HL-60/S4 treated with phorbol 12-myristate 13-acetate at 8.2 ng/mL for 4 days and 3 days (cell line): Measurements from ENCODE around the gene NEK6.

Experiments used
- in situ Hi-C: fragments of 300-500 bp; cut with MboI; formaldehyde crosslinking; loops from 2 replicates; pipeline ENCODE4 v1.15.0; 2022; ENCODE audit warnings: low sequenced_read_pairs

The NEK6 gene

DNA sequence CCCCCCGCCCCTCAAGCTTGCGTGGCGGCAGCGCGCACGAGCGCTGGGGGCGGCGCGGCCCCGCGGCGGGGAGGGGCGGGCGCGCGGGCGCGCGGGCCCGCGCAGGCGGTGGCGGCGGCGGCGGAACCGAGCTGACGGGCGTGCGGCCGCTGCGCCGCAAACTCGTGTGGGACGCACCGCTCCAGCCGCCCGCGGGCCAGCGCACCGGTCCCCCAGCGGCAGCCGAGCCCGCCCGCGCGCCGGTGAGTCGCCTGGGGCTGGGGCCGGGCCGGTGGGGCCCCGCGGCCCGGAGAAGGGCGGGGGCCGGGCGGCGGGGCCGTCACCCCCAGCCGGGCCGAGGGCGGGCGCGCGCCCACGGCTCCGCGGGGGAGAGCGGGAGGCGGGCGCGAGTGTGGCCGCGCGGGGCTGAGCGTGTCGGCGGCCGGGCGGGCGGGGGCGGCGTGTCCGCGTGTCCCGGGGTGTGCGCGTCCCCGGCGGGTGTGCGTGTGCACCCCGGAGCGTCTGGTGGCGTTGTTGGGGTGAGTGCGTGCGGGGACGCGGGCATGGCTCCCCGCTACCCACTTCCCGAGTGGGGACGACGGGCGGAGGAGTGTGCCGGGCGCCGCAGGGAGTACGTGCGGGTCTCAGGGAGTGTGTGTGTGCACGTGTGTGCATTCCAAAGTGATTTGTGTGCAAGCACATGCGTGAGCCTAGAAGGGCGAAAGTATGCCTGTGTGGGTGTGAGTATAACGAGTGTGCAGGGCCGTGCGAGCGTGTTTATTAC is at the start of gene NEK6:
TSS of gene NEK6 (plus strand) at position 106 of the 763 bp plus-strand sequence. CDS start 44,016 bp downstream, outside the sequence.
- in situ Hi-C loops, result no loop called here

DNA sequence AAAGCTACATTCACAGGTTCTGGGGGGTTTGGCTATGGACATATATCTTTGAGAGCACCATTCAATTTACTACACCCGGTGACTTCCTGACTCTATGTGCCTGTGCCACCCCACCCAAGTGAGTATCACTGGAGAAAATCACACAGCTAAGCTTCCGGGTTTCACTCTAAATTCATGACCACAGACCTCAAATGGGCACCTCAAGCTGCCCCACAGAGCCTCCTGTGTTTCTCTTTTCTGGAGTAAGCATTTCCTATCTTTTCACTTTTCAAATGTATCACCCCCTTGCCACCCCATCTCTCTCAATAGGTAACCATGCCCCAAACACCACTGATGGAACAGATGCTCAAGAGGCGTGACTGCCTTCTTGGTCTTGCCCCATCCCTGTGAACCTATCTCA is 49.2 kb upstream of the NEK6 start:
- in situ Hi-C loops, result no loop called here

DNA sequence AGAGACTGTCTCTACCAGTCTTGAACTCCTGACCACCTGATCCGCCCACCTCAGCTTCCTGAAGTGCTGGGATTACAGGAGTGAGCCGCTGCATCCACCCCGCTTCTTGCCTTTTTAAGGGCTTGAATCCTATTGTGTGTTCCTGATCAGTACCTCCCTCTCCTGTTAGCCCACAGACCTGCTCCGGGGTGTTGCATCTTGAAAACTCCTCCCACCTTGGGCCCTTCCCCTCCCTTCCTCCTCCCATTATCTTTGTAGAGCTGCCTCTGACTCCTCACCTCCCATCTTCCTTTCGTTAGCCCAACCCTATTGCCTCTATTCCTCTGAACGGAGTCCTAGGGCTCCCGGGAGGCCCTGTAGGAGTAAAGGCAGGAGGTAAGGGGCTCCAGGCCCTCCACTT is 48.5 kb upstream of the NEK6 start:
- in situ Hi-C loops, result no loop called here

DNA sequence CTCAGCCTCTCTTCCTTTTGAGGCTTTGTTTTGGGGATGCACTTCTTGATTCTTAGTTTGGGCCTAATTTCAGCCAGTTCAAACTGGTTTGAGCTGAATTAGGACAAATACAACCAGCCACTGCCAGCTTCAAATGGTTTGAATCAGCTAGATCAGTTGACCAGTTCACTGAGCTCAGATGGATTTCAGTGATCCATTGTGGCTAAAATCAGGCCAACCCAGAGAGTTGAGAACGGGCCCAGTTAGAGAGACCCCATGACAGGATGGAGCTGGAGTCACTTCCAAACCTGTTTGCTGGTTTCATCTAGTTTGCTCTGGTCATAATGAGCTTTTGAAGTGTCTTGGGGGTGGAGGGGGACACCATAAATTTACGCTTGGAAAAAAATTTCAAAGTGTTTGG is 48.0 kb upstream of the NEK6 start:
- in situ Hi-C loops, result no loop called here

DNA sequence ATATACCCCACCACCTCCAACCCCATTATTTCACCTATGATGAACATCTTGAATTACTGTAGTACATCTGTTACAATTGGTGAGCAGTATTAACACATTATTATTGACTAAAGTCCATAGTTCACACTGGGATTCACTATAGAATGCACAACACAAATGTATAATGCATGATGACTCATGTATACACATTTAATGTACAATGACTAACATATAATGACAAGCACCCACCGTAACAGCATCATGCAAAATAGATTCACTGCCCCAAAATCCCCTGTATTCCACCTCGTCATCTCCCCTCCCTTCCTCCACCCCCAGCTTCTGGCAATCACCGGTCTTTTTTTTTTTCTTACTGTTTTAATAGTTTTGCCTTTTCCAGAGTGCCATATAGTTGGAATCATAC is 47.1 kb upstream of the NEK6 start:
- in situ Hi-C loops, result no loop called here

DNA sequence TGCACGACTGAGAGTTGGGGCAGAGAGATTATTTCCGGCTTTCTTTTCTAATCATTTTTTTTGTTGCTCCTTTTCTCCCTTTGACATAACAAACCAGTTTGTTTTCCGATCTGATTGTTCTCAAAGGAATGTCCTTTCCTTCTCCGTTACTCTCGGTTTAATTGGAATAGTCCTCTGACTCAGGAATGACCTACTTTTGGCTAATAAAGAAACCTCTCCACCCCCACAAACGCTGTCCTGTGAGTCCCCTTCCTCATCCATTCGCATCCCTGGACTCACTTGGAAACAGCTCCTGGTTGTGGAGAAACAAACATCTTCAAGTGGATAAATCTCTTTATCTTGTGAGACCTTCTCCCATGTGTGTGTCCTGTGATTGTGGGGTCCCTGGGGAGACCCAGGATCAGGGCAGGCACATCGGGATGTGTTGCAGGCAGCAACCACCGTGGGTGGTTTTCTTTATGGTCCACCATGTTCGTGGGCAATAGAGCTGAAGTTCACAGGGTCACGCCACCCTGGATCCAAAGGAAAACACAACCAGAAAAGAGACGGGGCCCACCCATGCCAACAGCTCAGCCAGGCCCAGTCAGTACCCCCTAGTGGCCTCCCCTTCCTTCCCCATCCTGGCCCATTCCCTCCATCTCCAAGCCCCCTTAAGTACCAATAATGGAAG is 45.2 kb upstream of the NEK6 start:
- in situ Hi-C loops, result no loop called here

DNA sequence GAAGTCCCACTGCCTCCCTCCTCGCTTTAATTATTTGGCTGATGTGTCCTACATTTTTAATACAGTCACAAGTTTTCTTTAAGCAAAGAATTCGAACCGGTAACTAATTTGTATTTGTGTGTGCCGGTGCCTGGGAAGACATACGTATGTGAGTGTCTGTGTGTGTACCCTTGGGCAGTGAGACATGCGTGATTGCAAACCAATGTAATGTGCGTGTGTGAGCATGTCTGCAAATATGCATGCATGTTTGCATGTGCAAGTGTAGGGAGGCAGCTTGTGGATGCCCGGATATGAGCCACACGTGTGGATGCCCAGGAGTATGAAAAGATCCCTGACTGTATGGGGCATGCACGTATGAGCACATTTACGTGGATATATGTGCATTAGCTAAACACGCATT is 44.4 kb upstream of the NEK6 start:
- in situ Hi-C loops, result no loop called here

DNA sequence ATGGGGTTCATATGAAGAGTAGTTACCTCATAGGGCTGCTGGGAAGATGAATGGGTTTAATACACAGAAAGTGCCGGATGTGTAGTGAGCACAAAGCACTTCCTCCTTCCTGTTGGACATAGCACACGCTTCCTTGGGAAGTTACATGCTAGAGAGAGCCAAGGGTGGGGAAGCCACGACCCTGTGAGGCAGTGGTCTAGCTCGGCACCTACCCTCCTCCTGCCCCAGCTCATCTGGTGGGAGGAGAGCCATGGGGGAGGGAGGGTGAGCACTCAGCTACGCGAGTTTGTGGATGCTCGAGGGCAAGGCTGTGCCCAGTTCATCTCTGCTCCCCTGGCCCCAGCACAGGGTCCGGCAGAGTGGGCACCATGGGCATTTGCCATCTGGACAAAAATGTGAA is 43.6 kb upstream of the NEK6 start:
- in situ Hi-C loops, result no loop called here

DNA sequence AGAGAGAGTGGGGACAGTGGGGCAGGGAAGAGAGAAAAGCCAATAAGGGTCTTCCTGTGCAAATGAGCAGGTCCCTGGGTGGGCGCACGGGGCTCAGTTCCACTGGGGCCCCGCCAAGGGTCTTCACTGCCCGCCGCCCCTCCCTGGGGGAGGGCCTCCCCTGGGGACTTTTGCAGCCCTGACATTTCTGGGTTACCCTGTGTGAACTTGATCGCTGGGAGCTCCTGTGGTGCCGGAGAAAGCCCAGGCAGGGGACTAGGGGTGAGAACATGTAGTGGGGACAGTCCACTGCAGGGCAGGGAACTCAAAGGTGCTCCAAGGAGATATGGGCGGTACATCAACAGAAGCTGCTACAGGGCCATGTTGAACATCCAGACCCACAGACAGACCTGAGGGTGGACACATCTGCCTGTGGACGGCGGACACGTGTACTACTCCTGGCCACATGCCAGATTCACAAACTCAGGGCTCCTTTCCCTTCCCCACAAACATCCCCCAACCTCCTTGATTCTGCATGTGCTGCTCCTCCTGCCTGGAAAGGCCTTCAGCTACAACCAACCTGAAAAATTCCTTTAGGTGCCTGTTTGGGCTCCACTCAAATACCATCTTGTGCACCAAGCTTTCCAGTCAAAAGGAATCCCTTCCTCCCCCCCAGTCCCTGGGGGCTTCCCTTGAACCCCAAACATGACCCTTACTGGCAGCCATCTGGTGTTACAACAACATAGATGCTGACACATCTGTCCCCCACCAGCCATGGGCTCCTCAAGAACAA is 43.0 kb upstream of the NEK6 start:
- in situ Hi-C loops, result no loop called here

DNA sequence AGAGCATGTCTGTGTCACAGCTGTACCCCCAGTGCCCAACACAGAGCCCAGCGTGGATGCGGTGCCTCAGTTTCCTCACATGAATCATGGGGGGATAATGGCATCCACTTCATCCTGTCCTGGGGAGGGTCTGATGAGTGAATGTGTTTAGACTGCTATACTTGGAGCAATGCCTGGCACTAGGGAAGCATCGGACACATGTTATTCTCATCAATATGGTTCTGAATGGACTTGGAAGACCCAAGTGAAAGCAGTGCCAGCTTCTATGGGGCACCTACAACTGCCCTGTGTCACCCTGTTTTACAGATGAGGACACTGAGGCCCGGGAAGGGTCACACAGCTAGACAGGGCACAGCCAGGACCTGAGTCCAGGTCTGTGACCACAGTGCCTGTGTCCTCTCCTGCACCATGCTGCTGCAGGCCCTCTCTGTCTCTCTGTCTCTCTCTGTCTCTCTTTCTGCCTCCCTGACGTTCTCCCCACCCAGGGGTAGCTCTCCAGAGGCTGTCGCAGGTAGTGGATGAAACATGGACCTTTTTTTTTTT is 42.3 kb upstream of the NEK6 start:
- in situ Hi-C loops, result no loop called here

DNA sequence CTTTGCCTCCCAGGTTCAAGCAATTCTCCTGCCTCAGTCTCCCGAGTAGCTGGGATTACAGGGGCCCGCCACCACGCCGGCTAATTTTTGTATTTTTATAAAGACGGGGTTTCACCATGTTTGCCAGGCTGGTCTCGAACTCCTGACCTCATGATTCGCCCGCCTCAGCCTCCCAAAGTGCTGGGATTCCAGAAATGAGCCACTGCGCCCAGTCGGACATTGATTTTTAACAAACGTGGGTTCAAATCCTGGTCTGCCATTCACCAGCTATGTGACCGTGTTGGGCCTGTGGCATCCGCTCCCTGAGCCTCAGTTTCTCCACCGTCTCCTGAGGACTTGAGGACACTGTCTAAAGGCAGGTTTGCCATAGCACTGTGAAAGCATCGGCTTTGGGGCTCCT is 41.8 kb upstream of the NEK6 start:
- in situ Hi-C loops, result no loop called here

DNA sequence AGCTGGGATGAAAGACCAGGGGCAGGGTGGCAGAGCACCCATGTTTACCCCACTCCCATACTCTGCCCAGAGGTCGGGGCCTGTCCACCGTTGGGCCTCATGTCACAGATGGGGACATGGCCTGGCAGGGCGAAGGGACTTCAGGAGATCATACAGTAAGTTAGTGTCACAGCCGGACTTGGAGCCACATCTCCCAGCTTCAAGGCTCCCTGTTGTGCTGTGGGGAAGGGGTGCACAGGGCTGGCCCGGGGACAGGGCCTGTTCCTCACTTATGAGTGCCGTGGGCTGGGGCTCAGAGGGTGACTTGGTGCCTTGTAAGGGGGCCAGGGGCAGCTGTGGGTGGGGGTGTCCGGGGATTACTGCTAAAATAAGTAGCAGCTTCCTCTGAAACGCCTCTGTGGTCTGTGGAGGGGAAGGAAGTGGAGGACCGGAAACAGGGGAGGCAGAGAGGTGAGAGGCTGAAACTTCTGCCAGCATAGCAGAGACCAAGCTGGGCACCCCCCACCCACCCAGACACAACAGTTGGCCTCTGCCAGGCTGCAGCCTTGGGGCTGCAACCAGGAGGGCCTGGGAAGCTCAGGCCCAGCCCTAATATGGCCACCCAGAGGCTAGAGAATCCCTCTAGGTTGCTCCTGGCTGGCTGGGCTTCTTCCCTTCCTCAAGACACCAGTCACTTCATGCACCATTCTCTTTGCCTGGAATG is 41.1 kb upstream of the NEK6 start:
- in situ Hi-C loops, result no loop called here

DNA sequence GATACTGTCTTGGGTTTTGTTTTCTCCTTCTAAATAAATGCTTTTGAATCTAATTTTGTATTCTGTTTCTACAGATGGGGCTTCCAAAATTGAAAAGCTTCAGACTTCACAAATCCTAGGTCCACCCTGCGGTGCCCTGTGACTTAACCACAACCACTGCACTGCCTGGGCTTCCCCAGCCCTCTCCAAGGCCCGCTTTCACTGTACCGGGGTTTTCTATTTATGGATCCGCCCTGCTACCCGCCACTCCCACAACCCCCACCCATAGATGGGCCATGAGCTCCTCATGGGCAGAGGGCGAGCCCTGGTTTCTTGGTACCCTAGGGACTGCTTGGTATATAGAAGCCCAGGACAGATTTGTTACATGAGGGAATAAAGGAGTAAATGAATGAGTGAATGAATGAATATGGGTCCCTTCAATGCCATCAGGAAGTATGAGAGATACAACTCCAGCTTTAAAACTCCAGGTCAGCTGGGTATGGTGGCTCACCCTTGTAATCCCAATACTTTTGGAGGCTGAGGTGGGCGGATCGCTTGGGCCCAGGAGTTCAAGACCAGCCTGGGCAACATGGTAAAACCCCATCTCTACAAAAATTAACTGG is 39.8 kb upstream of the NEK6 start:
- in situ Hi-C loops, result no loop called here

DNA sequence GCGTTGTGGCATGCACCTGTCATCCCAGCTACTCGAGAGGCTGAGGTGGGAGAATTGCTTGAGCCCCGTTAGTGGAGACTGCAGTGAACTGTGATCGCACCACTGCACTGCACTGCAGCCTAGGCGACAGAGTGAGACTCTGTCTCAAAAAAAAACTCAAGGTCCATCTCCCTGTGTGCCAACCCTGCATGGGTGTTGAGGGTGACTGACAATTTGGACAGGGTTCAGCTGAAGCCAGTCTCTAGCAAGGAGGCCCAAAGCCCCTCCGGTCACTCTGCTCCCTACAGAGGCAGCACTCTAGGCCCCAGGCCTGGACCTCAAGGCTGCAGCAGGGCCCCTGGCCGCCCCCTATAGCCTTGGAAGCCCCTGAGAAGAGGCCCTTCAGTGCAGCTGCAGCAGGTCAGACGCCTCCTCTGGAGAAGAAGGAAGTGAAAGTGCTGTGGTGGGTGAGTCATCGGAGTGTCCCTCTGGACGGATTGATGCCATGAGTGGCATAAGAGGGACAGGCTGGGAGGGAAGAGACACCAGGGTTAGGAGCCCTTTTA is 39.2 kb upstream of the NEK6 start:
- in situ Hi-C loops, result no loop called here

DNA sequence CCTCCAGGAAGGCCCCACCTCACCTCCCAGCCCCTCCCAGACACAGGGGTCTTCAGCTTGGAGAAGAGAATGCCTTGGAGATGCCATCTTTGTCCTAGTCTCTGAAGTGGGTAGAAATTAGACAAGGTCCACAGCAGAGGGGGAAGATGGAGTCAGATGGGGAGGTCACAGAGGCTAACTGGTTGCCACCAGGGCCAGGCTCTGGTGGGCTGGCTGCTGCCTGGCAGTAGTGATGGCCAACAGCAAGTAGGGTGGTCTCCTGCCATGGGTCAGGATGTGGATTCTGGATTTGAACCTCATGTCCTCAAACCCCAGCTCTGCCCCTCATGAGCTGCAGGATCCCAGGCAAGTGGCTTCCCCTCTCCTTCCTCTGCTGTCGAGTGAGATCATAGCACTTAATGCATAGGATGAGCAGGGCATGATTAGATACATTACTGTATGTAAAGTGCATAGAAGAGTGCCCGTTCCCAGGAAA is 38.7 kb upstream of the NEK6 start:
- in situ Hi-C loops, result no loop called here

DNA sequence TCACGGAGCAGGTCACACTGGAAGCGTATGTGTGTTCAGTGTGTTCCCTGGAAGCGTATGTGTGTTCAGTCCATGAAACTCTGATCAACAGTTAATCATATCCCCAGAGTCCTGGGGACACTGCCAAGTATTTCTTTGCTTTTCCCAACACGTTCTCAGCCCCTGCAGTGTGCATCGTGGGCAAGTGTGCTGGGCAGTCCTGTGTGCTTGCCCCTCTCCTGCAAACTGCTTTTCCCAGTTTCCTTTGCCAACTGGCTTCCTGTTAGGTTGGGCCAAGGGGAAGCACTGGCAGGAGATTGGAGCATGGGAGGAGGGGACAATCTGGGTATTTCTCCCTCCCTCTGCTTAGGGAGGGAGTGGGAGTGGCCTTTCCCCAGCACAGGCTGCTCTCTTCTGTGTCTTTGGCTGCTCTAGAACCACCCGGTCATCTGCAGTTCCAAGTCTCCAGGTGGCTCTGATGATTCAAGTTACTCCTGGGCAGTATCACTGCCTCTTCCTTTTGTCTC is 36.8 kb upstream of the NEK6 start:
- in situ Hi-C loops, result no loop called here

DNA sequence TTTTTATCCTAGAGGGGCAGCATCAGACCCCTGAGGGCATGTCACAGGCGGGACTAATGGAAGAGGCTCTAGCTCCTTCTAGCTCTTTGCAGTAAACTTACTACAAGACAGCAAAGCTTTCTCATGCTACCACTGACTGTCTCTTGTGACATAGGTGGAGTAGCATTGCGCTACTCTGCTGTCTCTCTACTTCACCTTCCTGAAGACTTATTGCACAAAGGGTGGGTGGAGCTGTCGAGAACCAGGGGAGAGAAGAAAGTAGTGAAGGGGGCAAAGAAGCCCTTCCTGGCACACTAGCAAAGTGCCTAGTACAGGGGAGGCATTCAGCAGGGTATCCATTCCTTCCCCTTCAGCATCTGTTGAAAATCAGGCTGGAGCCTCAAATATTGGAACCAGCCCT is 36.1 kb upstream of the NEK6 start:
- in situ Hi-C loops, result no loop called here

DNA sequence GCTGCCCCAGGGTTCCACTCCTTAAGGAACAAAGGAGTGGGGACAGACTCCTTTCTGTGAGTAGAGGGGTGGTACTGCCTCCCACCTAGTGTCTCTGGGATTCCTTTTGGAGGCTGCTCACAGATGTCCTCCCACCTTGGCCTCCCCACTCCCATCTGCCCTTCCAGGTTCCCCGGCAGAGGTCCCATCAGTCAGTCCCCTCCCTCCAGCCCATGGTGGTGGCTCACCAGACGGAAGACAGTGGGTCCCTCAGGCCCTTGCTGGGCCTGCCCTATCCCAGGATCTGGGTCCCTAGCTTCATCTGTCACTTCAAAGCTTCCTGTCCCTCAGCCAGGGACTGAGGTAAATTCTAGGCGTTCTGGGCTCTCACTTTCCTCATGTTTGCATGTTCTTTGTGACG is 35.6 kb upstream of the NEK6 start:
- in situ Hi-C loops, result no loop called here

DNA sequence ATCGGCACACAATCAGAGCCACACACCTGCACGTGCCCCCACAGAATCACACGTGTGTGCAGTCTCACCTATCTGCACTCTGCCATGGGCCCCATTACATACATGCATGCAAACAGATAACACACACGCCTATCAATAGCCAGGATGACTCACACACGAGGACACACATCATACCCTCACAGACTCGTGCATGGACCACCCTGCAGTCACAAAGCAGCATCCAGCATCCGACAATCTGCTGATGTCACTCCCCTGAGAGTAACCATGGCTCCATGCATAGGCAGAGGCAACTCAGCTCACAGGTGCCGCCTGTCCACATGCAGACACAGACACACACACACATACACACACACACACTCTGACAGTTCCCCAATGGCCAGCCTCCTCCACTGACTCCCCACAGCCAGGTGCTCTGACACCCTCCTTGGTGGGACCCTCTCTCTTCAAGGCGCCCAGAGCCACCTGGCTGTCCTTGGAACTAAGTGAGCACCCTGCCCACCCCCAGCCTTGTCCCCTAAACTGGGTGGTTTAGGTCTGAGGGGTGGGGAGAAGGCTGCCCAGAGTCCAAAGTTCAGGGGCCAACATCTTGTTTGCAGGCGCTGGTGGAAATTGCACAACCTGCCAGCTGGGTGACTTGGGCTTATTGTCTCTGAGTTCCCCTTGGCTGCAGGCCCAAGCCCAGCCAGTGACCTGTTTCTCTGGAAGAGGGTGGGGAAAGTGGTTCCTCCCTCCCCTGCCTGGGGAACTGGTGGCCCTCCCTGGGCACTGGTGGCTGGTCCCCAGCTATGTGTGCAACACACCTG is 34.6 kb upstream of the NEK6 start:
- in situ Hi-C loops, result no loop called here
